SK-N-SH (cell line): ENCODE data around the gene EDARADD.

ENCODE experiments used
- MXI1 ChIP-seq: IDR thresholded peaks from 2 replicates; pipeline ENCODE4 v1.6.1; 2012; ENCODE audit warnings: mild to moderate bottlenecking, low read depth, low read length, improper control_type of control experiment
- POLR2AphosphoS5 ChIP-seq: IDR thresholded peaks from 2 replicates; pipeline ENCODE4 v1.6.1; 2012; ENCODE audit warnings: low read depth, low read length
- RAD21 ChIP-seq: IDR thresholded peaks from 2 replicates; pipeline ENCODE4 v1.6.1; 2012; ENCODE audit warnings: mild to moderate bottlenecking, low read length
- TF ChIP-seq, protein P1 (sequence below): fragments of 200-600 bp; sonication (generic); IDR thresholded peaks from 2 replicates; pipeline ENCODE4 v1.6.1; 2017; ENCODE audit warnings: antibody characterized with exemption, mild to moderate bottlenecking, moderate library complexity
- TF ChIP-seq, protein P2 (sequence below): IDR thresholded peaks from 2 replicates; pipeline ENCODE4 v1.4.0; 2012; ENCODE audit warnings: low read depth

DNA sequence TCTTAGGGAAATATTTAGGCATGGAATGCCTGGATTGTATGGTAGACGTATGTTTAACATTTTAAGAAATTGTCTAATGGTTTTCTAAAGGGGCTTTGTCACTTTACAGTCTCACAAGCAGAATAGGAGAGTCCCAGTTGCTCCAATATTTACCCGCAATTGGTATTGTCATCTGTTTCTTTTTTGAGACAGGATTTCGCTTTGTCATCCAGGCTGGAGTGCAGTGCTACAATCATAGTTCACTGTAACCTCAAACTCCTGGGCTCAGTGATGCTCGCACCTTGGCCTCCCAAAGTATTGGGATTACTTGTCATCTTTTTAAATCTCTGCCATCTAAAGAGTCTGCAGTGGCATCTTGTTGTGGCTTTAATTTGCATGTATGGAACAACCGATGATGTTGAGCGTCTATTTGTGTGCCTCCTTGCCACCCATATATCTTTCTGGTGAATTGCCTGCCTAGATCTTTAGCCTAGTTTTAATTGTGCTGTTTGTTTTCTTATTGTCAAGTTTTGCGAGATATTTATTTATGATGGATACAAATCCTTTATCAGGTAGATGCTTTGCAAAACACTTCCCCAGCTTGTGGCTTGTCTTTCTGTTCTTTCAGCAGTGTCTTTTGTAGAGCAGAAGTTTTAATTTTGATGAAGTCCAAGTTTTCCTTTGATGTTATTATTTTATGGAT lies 32.0 kb upstream of the EDARADD start:
- TF ChIP-seq, protein P1, sequence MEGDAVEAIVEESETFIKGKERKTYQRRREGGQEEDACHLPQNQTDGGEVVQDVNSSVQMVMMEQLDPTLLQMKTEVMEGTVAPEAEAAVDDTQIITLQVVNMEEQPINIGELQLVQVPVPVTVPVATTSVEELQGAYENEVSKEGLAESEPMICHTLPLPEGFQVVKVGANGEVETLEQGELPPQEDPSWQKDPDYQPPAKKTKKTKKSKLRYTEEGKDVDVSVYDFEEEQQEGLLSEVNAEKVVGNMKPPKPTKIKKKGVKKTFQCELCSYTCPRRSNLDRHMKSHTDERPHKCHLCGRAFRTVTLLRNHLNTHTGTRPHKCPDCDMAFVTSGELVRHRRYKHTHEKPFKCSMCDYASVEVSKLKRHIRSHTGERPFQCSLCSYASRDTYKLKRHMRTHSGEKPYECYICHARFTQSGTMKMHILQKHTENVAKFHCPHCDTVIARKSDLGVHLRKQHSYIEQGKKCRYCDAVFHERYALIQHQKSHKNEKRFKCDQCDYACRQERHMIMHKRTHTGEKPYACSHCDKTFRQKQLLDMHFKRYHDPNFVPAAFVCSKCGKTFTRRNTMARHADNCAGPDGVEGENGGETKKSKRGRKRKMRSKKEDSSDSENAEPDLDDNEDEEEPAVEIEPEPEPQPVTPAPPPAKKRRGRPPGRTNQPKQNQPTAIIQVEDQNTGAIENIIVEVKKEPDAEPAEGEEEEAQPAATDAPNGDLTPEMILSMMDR = no peak
- no peak for TF ChIP-seq POLR2AphosphoS5
- TF ChIP-seq RAD21 = no peak
- no peak for TF ChIP-seq MXI1
- TF ChIP-seq, protein P2, sequence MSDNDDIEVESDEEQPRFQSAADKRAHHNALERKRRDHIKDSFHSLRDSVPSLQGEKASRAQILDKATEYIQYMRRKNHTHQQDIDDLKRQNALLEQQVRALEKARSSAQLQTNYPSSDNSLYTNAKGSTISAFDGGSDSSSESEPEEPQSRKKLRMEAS = no peak
